Omental fat pad (tissue), 4 donors: ENCODE measurements around the gene GDPD5. TPM values are rescaled to one million over a fixed set of nuclear protein-coding genes. Genes with fewer than 3 reads are reported as not detected.

Experiments
- ATAC-seq: fragments of 150-250 bp; one replicate; pipeline ENCODE4 v1.9.1; 2016; ENCODE audit warnings: mild to moderate bottlenecking, moderate library complexity; ENCODE audit not compliant: low FRiP score
- DNase-seq: peaks from one replicate; pipeline ENCODE4 v3.0.0-alpha.2; 2019; ENCODE audit warnings: low spot score
- CTCF ChIP-seq, 3 donors: fragments of 450-650 bp; IDR thresholded peaks; one replicate each; pipeline ENCODE4 v1.5.1; 2016 to 2017; ENCODE audit warnings: antibody characterized with exemption in 3 of 3, mild to moderate bottlenecking in 3 of 3, moderate library complexity in 2 of 3
- total RNA-seq, 4 donors: library from RNA; depleted of rRNA; stranded (reverse); fragments of >200 nt; gene quantifications; one replicate each; pipeline ENCODE4 v1.1.0, GENCODE V29; 2016

The GDPD5 gene
- total RNA-seq, 4 donors from 2014 or later: 23.6 to 34.7 (median 31.7) TPM

- TF ChIP-seq CTCF (IDR thresholded peaks at IDR 0.05): no peak
- no peak for DNase-seq
- no peak for ATAC-seq
Observed at GRCh38 chr11:75431533-75432525, 93.9 kb downstream of the GDPD5 start.

GRCh38 chr11:75430714-75431532 lies 94.8 kb downstream of the GDPD5 start:
- DNase-seq (no peak), ATAC-seq (no peak)
- no peak for TF ChIP-seq CTCF (IDR thresholded peaks at IDR 0.05)

GRCh38 chr11:75429902-75430713 lies 95.6 kb downstream of the GDPD5 start:
- ATAC-seq (peak; percentile 49), DNase-seq (no peak)
- no peak for TF ChIP-seq CTCF (IDR thresholded peaks at IDR 0.05)

- DNase-seq: no peak
- ATAC-seq: no peak
- TF ChIP-seq CTCF (IDR thresholded peaks at IDR 0.05): no peak
Observed at GRCh38 chr11:75429641-75429901, 96.2 kb downstream of the GDPD5 start.

- DNase-seq (no peak), ATAC-seq (no peak)
- TF ChIP-seq CTCF (IDR thresholded peaks at IDR 0.05): no peak
Observed at GRCh38 chr11:75428989-75429640, 96.6 kb downstream of the GDPD5 start.

GRCh38 chr11:75428281-75428724 lies 97.4 kb downstream of the GDPD5 start:
- DNase-seq: peak; percentile 43
- TF ChIP-seq CTCF (IDR thresholded peaks at IDR 0.05): no peak
- peak; percentile 75 for ATAC-seq
